KOPT-K1 (cell line): ENCODE measurements around the gene GAS1.

Experiments used
- H3K27ac ChIP-seq: fragments of 200-600 bp; sonication (generic); 2 replicates; pipeline ENCODE4 v1.5.1; 2016; ENCODE audit warnings: antibody characterized with exemption, mild to moderate bottlenecking, low read depth, low read length; ENCODE audit not compliant: poor library complexity, severe bottlenecking
- H3K36me3 ChIP-seq: fragments of 200-600 bp; sonication (generic); 2 replicates; pipeline ENCODE4 v1.5.1; 2017; ENCODE audit warnings: antibody characterized with exemption, mild to moderate bottlenecking, low read length, moderate library complexity; ENCODE audit not compliant: insufficient read depth
- H3K9me3 ChIP-seq: fragments of 200-600 bp; sonication (generic); 2 replicates; pipeline ENCODE4 v1.5.1; 2017; ENCODE audit warnings: antibody characterized with exemption, low read length, mild to moderate bottlenecking; ENCODE audit not compliant: insufficient read depth, poor library complexity, severe bottlenecking

Gene GAS1, protein sequence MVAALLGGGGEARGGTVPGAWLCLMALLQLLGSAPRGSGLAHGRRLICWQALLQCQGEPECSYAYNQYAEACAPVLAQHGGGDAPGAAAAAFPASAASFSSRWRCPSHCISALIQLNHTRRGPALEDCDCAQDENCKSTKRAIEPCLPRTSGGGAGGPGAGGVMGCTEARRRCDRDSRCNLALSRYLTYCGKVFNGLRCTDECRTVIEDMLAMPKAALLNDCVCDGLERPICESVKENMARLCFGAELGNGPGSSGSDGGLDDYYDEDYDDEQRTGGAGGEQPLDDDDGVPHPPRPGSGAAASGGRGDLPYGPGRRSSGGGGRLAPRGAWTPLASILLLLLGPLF

DNA sequence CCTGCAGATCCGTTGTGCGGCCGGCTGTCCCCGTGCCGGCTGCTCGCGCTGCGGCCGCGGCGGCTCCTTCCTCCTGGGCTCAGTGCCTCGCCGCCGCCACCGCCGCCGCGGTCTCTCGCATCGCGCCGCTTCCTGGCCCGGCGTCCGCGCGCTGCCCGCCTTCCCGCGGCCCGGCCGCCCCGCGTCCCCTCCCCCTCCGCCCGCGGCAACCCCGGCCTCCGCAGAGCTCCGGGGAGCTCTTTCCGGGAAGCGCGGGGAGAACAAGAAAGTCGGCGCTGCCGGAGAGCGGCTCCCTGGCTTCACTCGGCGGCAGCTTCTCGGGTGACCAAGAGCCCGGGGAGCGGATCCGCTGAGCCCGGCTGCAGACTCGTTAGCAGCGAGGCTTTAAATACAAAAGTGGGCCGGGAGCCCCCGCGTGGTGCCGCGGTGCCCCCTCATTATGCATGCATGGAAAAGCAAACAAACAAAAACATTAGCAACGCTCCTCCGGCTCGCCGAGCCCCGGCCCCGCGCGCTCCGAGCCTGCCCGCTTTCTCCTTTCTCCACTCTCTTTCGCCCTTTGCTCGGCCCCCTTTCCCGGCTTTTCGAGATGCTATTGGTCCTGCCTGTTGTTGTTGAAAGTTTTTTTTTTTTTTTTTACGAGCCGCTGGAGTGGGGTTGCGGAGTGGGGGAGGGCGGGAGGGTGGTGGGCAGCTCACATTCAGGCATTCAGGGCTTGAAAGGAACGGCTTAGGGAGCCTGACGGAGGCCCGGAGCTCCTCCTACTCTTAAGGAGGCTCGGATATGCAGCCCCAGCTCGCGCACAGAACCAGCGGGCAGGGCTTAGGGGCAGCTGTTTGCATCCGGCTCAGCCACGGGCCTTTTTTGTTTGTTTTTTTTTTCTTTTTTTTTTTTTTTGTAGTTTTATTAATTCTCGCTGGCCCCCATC, at the start of gene GAS1:
Gene GAS1, minus strand, starts transcription at position 361 of the 928 bp plus-strand sequence. CDS start 727 bp downstream, outside the sequence.
- H3K9me3 ChIP-seq, result no peaks in the 10 kb centered on the region
- no peak within 1 kb of the TSS for H3K27ac ChIP-seq
- no peaks in the 10 kb centered on the region for H3K36me3 ChIP-seq

DNA sequence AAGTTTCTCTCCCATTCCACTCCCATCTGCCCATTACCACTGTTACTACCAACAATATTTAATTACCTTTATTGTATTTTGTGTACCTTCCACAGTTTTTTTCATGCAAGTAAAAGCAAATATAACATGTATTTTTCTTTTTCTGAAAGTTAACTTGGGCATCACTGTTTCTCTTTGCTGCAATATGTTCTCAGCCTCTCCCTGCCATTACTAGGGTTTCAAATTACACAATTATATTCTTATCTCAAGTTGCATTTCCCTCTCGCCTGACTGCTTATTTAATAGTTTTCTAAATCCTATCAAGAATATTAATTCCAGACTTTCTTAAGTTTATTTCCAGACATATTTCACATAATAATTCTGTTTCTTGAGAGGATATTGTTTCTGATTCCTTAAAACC, 46.9 kb upstream of the GAS1 start:
- Histone ChIP-seq H3K27ac (no peak overlapping the region), H3K9me3 (no peaks in the 10 kb centered on the region), H3K36me3 (no peaks in the 10 kb centered on the region)

DNA sequence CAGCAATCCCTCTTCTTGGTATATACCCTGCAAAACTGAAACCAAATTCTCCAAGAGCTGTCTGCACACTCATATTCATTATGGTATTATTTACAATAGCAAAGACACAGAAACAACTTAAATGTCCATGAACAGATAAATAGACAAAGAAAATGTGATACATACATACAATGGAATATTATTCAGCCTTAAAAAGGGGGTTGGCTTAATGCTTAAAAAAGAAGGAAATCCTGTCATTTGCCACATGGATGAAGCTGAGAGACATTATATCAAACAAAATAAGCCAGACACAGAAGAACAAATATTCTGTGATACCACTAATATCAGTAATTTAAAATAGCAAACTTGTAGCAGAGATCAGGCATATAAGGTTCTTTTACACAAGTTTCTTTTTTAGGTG, 46.5 kb upstream of the GAS1 start:
- Histone ChIP-seq H3K9me3 (no peaks in the 10 kb centered on the region), H3K36me3 (no peaks in the 10 kb centered on the region), H3K27ac (no peak overlapping the region)

DNA sequence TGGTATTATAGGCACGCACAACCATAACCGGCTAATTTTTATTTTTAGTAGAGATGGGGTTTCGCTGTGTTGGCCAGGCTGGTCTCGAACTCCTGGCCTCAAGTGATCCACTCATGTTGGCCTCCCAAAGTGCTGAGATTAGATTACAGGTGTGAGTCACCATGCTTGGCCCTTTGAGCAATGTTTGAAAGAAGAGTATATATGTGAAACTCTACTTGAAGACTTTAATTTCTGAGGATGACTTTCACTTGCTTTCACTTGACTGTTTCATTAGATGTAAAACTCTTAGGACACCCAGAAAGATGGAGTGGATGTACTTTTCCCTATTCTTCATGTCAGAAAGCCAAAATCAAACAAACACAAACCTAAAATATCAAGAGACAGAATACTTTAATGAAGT, 43.8 kb upstream of the GAS1 start:
- no peak overlapping the region for H3K27ac ChIP-seq

DNA sequence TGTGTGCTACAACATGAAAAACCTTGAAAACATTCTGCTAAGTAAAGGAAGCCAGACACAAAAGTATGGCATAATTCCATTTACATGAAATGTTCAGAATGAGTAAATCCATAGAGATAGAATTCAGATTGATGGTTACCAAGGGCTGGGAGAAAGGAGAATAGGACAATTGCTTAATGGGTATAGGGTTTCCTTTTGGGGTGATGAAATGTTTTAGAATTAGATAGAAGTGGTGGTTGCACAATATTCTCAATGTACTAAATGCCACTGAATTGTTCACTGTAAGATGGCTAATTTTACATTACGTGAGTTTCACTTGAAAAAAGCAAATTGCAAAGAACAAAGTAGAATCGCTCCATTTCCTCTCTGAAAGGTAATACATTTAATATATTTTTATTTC, 43.0 kb upstream of the GAS1 start:
- no peak overlapping the region for H3K27ac ChIP-seq
- no peaks in the 10 kb centered on the region for H3K36me3 ChIP-seq
- no peaks in the 10 kb centered on the region for H3K9me3 ChIP-seq

More for the DNA sequence above, 43.8 kb upstream of the GAS1 start:
- Histone ChIP-seq H3K9me3 (no peaks in the 10 kb centered on the region), H3K36me3 (no peaks in the 10 kb centered on the region)

DNA sequence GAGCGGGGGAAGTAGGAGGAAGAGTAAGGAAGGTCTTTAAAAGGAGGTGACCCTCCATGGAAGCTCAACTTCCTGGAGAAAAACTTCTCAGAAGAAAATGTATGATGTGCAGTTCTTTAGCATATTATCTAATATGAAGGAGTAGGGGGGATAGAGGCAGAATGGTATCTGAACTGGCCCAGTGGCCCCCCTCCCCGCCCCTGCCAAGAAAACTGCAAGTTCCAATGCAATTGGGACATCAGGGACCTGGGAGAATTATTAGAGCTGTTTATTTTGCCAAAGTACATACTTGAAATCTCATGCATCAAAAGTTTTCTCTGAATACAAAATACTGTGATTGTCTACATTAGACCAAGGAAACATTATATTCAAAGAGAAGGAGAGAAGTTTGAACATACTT, 40.6 kb upstream of the GAS1 start:
- Histone ChIP-seq H3K9me3 (no peaks in the 10 kb centered on the region), H3K27ac (no peak overlapping the region), H3K36me3 (no peaks in the 10 kb centered on the region)

DNA sequence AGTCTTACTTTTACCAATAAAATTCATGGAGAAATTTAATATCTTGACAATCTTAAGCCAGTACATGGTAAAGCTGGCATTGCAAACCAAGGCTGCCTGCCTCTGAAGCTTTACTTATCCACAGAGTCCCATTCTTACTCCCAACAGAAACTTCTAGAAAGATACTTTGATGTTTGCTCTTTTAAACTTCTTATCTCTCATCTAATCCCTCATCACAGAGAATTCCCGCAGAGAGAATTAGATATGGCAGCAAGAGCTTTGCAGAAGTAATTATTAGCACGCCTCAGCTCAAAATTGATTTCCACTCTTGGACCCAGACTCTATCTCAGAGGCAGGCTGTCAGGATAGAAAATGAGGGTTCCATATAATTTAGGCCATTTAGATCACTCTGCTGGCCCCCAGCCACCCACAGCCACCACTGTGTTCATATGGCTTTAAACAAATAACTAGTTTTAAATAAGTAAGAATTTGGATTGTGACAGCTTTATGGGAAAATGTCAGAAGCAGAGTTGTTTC, 37.9 kb upstream of the GAS1 start:
- Histone ChIP-seq H3K36me3 (no peaks in the 10 kb centered on the region), H3K27ac (no peak overlapping the region), H3K9me3 (no peaks in the 10 kb centered on the region)

DNA sequence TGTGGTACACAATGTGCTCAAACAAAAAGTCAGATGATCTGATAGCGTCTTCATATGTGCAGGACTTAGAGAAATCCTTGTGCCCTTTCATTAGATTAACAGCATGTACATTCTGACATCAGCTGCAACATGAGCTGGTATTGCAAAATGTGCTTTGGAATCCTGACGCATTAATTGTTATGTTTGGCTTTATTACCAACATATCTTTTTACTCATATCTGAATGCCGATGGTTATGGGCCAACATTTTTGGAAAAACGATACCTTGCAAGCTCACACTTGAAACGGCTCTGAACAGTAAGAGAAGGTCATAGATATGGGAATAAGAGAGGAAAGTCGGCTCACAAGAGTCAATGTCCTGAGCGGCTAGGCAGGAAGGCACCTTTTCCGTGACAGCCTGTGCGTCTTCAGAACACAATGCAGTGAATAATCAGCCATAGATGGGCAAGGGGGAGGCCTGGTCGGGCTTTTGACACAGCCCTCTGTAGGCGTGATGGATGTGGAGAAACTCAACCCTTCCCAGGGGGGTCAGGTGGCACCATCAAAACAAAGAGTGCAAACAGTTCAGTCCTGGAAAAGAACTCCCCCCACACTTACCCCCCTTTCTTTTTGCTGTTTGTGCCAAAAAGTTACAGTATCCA, 36.4 kb upstream of the GAS1 start:
- Histone ChIP-seq H3K27ac (no peak overlapping the region), H3K9me3 (no peaks in the 10 kb centered on the region), H3K36me3 (no peaks in the 10 kb centered on the region)

DNA sequence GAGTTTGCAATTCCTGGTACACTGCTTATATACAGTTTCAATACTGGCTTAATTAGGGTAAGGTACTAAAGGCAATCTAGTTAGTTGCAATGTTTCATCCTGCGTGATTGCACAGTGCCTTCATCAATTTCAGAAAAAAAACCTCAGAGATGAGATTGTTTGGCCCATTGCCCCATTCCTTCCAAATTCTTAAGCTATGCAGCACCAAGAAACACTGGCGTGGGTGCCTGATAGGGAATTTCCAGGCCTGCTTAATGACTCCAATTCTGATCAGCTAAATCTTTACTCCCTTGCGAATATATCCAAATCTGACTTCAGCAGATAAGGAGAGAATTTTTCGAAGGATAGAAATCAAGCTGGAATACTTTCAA, 35.9 kb upstream of the GAS1 start:
- Histone ChIP-seq H3K27ac (no peak overlapping the region), H3K9me3 (no peaks in the 10 kb centered on the region), H3K36me3 (no peaks in the 10 kb centered on the region)

DNA sequence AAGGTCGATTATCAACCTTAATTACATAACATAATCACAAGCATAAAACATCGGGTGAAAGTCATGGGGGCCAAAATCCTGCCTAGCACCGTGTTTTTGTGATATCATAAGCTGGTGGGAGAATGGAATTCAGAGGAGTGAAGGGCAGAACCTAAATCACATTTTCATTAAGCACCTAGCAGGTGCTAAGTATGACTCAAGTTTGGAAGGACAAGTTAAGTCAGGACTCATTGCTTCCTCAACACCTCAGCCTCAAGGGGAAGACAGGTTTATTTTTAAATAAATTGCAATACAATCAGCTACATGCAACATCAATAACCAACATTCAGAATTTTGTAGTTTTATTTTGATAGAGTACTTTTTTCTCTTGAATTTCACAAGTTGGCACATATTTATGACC, 33.5 kb upstream of the GAS1 start:
- no peaks in the 10 kb centered on the region for H3K9me3 ChIP-seq
- no peak overlapping the region for H3K27ac ChIP-seq
- no peaks in the 10 kb centered on the region for H3K36me3 ChIP-seq

DNA sequence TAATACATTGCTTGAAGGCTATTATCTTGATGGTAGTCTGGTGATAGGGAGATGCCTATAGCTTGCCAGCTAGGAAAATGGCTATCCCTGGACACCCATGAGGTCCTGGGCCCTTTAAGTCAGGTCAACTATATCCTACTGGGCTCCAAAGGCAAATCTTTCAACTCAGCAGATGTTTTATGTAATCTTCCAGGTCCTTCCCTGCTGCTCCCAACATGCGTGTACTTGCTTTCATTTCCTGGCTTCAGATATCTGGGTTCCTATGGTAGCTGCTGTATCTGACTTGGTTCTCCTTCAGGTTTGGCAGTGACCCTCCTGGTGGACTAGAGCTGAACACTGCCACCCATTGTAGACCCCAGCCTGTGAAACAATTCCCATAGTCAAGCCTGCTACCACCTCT, 32.4 kb upstream of the GAS1 start:
- no peaks in the 10 kb centered on the region for H3K9me3 ChIP-seq
- H3K36me3 ChIP-seq, result no peaks in the 10 kb centered on the region
- no peak overlapping the region for H3K27ac ChIP-seq

DNA sequence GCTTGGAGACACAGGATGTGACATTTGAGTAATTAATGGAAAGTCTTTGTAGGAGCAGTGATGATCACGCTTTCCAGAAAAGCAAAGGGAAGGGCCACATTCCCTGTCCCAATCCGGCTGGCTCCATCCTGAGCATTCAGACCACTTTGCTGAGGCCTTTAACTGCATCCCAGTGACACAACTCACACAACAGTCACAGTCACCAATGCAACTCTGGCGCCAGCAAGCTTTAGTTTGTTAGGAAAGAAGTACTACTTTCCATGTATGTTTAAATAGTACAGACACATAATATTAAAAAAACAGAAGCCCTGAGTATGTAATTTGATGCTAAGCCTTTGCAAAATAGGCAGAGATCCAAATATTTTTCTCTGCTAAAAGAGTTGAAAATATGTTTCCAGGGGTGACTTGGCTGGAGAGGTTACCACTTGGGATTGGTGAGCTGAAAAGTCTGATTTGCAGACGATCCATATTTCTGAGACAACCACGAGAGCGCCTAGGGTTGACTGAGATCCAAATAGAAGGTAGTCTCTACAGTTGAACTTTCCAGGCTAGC, 31.7 kb upstream of the GAS1 start:
- no peaks in the 10 kb centered on the region for H3K36me3 ChIP-seq
- H3K9me3 ChIP-seq, result no peaks in the 10 kb centered on the region
- no peak overlapping the region for H3K27ac ChIP-seq

DNA sequence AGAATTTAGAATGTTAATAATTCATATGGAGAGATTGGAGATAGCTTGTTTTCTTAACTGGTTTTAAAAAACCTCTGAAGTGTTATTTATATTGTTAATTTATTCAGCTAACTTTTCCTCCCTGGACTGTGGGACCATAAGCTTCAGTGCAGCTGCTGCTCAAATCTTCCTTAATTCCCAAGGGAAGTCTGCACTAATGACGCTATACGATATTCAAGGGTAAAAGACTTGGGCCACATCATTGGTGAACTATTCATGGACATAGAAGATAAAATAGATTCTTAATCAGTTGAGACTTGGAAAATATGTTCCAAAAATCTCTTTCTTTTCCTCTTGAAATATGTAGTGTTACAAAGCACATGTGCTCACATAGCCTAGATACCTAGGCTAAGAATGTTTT, 31.1 kb upstream of the GAS1 start:
- Histone ChIP-seq H3K27ac (no peak overlapping the region), H3K9me3 (no peaks in the 10 kb centered on the region), H3K36me3 (no peaks in the 10 kb centered on the region)

DNA sequence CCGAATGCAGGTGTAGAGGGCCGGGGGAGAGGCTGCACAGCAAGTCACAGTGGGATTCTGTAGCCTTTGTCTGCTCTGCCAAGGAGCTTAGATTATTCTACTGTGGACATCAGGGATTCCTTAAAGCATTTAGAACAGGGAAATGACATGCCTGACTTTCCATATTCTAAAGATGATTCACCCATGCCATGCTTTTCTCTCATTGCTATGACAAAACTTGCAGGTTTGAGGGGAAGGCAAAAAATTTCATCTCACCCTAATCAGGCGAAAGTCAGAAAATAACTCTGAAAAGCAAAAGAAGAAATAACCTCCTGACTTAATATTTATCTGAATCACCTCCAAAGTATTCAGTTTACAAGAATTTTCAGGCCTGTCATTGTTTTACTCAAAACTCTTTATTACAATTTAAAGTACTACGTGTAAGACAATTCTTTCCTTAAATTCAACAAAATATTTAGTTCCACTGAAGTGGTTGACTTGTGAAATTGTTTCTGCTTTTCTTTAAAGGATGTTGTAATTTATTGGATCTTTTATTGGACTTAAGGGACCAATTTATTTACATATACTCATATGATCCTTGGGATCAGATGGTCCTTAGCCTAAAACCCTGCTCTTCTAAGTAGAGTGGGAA, 30.0 kb upstream of the GAS1 start:
- H3K36me3 ChIP-seq, result no peaks in the 10 kb centered on the region
- no peak overlapping the region for H3K27ac ChIP-seq
- H3K9me3 ChIP-seq, result no peaks in the 10 kb centered on the region
